HEK293T (cell line): Measurements from ENCODE around the gene C10orf95.
A peak's percentile ranks its signal among the peaks of the same experiment; 100 is the strongest.
"Not testable (repeated sequence)": the region's sequence is repeated elsewhere in the genome, so short reads cannot be mapped to it uniquely, and the experiment has no call there.

ENCODE experiments used
- CTCF ChIA-PET: fragments of 350-600 bp; formaldehyde crosslinking; extraction: SDS; loops from one replicate; lab custom pipeline; 2021; ENCODE audit warnings: antibody characterized with exemption, inconsistent platforms; lab: Yijun Ruan, JAX
- POLR2A ChIA-PET: fragments of 350-600 bp; formaldehyde crosslinking; extraction: SDS; loops from one replicate; lab custom pipeline; 2020; ENCODE audit warnings: antibody characterized with exemption, inconsistent platforms; lab: Yijun Ruan, JAX
- DNase-seq: peaks from one replicate; pipeline ENCODE4 v3.0.0; 2012; ENCODE audit warnings: mixed read lengths; ENCODE audit errors: extremely low spot score
- ARNT ChIP-seq: fragments of 450-650 bp; IDR thresholded peaks from 2 replicates; pipeline ENCODE4 v1.6.1; 2017; ENCODE audit warnings: mild to moderate bottlenecking
- BHLHE40 ChIP-seq: fragments of 450-650 bp; IDR thresholded peaks from 2 replicates; pipeline ENCODE4 v1.6.1; 2016; ENCODE audit warnings: mild to moderate bottlenecking, moderate library complexity, borderline replicate concordance
- CTBP1 ChIP-seq: fragments of 450-650 bp; IDR thresholded peaks from 2 replicates; pipeline ENCODE4 v1.6.1; 2016; ENCODE audit warnings: borderline replicate concordance
- ELF4 ChIP-seq: fragments of 450-650 bp; IDR thresholded peaks from 2 replicates; pipeline ENCODE4 v1.6.1; 2017; ENCODE audit warnings: antibody characterized with exemption
- FOXA1 ChIP-seq: fragments of 450-650 bp; IDR thresholded peaks from 2 replicates; pipeline ENCODE4 v1.6.1; 2016; ENCODE audit warnings: mild to moderate bottlenecking
- FOXK2 ChIP-seq: fragments of 450-650 bp; IDR thresholded peaks from 2 replicates; pipeline ENCODE4 v1.6.1; 2016; ENCODE audit warnings: mild to moderate bottlenecking
- FOXM1 ChIP-seq: fragments of 450-650 bp; IDR thresholded peaks from 2 replicates; pipeline ENCODE4 v1.6.1; 2017; ENCODE audit warnings: mild to moderate bottlenecking, borderline replicate concordance
- HDGF ChIP-seq: fragments of 450-650 bp; IDR thresholded peaks from 2 replicates; pipeline ENCODE4 v1.6.1; 2017; ENCODE audit warnings: antibody characterized with exemption, borderline replicate concordance
- L3MBTL2 ChIP-seq: fragments of 450-650 bp; conservative IDR thresholded peaks from 2 replicates; pipeline ENCODE4 v1.6.1; 2016; ENCODE audit warnings: mild to moderate bottlenecking
- LEF1 ChIP-seq: fragments of 450-650 bp; IDR thresholded peaks from 2 replicates; pipeline ENCODE4 v1.6.1; 2017; ENCODE audit warnings: mild to moderate bottlenecking, borderline replicate concordance
- NFRKB ChIP-seq: fragments of 450-650 bp; IDR thresholded peaks from 2 replicates; pipeline ENCODE4 v1.6.1; 2016; ENCODE audit warnings: mild to moderate bottlenecking, moderate library complexity
- SP1 ChIP-seq: fragments of 450-650 bp; IDR thresholded peaks from 2 replicates; pipeline ENCODE4 v1.6.1; 2017
- SUZ12 ChIP-seq: fragments of 450-650 bp; IDR thresholded peaks from 2 replicates; pipeline ENCODE4 v1.6.1; 2016; ENCODE audit warnings: mild to moderate bottlenecking
- TARDBP ChIP-seq: fragments of 450-650 bp; IDR thresholded peaks from 2 replicates; pipeline ENCODE4 v1.6.1; 2016
- ZNF384 ChIP-seq: fragments of 450-650 bp; IDR thresholded peaks from 2 replicates; pipeline ENCODE4 v1.6.1; 2016
- TF ChIP-seq, protein P1 (sequence below): fragments of 450-650 bp; IDR thresholded peaks from 2 replicates; pipeline ENCODE4 v1.6.1; 2016

The C10orf95 gene

DNA sequence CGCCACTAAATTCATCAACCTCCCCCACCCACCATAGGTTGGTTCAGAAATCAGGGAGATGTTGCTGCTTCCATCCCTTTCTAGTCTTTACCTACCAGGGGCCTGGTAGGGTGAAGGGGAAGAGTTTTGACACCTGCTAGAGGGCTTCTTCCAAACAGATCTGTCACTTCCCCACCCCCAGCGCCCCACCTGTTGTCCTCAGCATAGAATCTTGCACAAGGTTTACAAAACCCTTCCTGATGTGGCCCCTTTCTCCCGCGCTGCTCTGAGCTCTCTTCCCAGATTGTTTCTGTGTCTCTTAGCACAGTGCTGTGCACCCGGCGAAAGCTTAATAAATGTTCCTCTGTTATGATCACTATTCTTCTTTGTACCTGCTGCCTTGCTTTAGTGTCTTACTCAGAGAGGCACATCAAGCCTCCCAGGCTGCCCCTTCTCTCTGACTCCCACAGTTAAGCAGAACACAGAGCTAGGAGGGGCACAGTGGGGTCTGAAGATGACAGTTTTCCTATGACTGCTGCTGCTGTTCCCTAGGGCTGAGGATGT lies 11.2 kb upstream of the C10orf95 start:
- no peak for DNase-seq
- POLR2A ChIA-PET = interaction anchor here (0.6 to 4.9 kb wide), 12 partner anchors 9 to 514 kb away, joined by 3 to 101 read pairs (median 4); partner anchors contain the start of genes C10orf95, CUEDC2, FBXL15 and SUFU
- TF ChIP-seq TARDBP (no peak), L3MBTL2 (no peak), ARNT (no peak), SUZ12 (no peak), CTBP1 (no peak)
- TF ChIP-seq, protein P1, sequence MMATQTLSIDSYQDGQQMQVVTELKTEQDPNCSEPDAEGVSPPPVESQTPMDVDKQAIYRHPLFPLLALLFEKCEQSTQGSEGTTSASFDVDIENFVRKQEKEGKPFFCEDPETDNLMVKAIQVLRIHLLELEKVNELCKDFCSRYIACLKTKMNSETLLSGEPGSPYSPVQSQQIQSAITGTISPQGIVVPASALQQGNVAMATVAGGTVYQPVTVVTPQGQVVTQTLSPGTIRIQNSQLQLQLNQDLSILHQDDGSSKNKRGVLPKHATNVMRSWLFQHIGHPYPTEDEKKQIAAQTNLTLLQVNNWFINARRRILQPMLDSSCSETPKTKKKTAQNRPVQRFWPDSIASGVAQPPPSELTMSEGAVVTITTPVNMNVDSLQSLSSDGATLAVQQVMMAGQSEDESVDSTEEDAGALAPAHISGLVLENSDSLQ = no peak
- CTCF ChIA-PET = interaction anchor here (0.7 to 2.8 kb wide), 5 partner anchors 10 to 63 kb away, joined by 3 to 24 read pairs (median 3); partner anchors contain the start of gene C10orf95

DNA sequence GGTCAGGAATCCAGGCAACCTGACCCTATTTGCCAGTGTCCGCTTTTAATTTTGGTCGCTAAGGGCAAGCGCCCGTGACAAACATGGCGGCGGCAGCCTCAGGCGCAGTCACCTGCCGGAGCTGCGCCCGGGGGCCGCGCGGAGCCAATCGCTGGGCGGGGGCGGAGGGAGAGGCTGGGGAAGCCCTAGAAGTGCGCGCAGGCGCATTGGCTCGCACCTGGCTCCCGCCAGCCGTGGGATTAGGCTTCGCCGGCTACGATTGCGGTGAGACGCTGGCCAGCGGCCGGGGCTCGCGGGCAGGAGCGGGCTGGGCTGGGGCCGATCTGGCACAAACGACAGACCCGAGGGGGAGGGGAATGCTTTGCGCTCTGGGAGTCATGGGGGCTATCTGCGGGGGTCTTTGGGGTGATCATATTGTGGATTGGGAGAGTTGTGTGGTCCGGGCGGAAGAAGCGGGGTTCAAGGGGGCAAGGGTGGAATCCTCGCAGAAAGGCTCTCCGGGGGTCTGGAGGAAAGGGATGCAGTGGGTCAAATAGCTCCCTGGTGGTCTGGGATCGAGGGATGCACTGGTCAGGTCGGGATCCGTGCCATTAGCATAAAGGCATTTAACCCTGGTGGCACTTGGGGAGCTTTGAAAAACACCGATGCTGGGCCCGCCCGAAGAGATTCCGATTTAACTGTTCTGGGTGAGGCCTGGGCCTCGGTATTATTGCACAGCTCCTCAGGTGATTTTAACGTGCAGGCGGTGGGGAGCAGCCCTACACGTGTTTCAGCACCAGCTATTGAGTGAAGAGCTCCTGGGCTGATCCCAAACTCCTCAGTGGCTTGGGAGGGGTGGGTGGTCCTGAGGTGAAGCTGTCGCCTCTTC lies 10.1 kb upstream of the C10orf95 start:
- CTCF ChIA-PET = interaction anchor here (1.0 to 2.8 kb wide), 3 partner anchors 9 to 230 kb away, joined by 3 to 24 read pairs (median 3); partner anchors contain the start of gene C10orf95
- no peak for TF ChIP-seq ZNF384
- no peak for TF ChIP-seq SP1
- no peak for TF ChIP-seq FOXA1
- no peak for TF ChIP-seq ARNT
- peak; percentile 87 for TF ChIP-seq L3MBTL2
- TF ChIP-seq HDGF = no peak
- no peak for TF ChIP-seq TARDBP
- no peak for TF ChIP-seq NFRKB
- TF ChIP-seq LEF1 = no peak
- TF ChIP-seq FOXM1 = peak; percentile 11; the same call in 1 of the 2 replicates
- no peak for TF ChIP-seq CTBP1
- no peak for TF ChIP-seq ELF4
- peak; percentile 100 for DNase-seq
- POLR2A ChIA-PET = interaction anchor here (0.6 to 4.9 kb wide), 13 partner anchors 10 to 62 kb away, joined by 3 to 101 read pairs (median 4); partner anchors contain the start of genes C10orf95, CUEDC2 and FBXL15

DNA sequence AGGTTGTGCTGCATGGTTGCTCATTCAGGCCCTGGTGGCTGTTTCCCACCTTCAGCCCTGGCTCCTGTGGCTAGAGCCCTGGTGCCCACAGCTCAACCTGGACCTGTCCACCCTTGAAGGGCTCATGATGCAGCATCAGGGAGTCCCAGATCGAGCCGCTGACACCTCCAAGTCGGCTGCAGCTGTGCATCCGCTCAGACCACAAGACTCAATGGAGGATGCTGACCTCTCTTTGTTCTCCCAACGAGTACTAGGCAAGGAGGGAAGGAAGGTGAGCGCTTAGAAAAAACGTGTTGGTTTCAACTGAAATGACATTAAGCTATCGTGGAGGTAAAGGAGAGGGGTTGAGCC lies 9.5 kb upstream of the C10orf95 start:
- ChIA-PET CTCF (no interaction called here), POLR2A (interaction anchor here (0.9 to 4.9 kb wide), 5 partner anchors 10 to 40 kb away, joined by 4 to 101 read pairs (median 5); partner anchors contain the start of genes C10orf95, CUEDC2 and FBXL15)
- TF ChIP-seq HDGF (0 out of 2 replicates have a peak, but pooled peaks have one; percentile 43), TARDBP (no peak), CTBP1 (no peak), FOXK2 (no peak)
- DNase-seq = no peak

DNA sequence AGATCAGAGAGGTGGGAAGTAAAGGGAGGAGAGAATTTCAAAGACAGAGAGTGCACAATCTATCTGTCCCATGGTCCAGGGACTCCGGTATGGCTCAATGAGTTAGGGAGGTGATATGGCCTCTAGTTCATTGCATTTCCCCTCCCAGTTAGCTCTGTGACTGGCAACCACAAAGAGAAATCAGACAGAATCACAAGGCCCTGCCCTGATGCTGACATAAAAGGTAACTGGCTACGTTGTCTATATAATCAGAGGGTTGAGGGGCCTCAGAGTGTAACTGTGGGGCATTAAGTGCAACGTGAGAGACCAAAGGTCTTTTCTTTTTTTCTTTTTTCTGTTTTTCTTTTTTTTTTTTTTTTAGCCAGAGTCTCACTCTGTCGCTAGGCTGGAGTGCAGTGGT lies 7.3 kb upstream of the C10orf95 start:
- ChIA-PET POLR2A (interaction anchor here (1.3 kb wide), 1 partner anchor 27 kb away, joined by 3 read pairs; no protein-coding TSS in a partner anchor), CTCF (no interaction called here)
- TF ChIP-seq ZNF384 (no peak), ARNT (no peak), L3MBTL2 (no peak), SP1 (no peak), CTBP1 (no peak), BHLHE40 (no peak), FOXA1 (no peak), HDGF (no peak), FOXM1 (no peak), SUZ12 (no peak), NFRKB (no peak), TARDBP (no peak), LEF1 (no peak), ELF4 (no peak), FOXK2 (no peak)
- TF ChIP-seq, protein P1 = no peak
- no peak for DNase-seq

DNA sequence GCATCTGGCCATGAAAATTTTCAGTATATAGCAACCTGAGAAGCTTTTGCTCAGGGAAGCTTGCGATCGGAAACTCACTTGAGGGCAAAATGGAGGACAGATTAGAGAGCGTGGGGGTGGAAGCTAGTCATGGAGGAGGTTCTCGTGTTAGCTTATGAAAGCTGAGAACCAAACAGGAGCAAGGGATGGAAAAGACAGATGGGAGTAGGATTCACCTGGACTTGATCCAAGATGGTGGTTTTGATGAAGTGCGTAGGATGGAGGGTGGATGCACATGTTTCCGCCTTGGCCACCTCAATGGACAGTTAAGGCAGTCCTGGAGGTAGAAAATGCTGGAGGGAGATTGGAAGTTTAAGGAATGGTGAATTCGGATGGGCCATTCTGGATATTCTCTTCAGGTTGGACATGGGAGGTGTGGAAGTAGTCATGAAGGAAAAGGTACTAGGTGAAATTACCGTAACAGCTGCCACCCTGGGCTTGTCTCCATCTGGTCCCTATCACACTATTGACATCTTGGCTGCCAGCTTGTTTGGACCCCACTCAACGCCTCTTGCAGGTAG lies 6.3 kb upstream of the C10orf95 start:
- no peak for TF ChIP-seq TARDBP
- TF ChIP-seq ARNT = no peak
- TF ChIP-seq FOXM1 = no peak
- no peak for TF ChIP-seq CTBP1
- TF ChIP-seq SUZ12 = no peak
- DNase-seq = no peak
- CTCF ChIA-PET = no interaction called here
- POLR2A ChIA-PET = interaction anchor here (1.3 kb wide), 1 partner anchor 26 kb away, joined by 3 read pairs; no protein-coding TSS in a partner anchor

DNA sequence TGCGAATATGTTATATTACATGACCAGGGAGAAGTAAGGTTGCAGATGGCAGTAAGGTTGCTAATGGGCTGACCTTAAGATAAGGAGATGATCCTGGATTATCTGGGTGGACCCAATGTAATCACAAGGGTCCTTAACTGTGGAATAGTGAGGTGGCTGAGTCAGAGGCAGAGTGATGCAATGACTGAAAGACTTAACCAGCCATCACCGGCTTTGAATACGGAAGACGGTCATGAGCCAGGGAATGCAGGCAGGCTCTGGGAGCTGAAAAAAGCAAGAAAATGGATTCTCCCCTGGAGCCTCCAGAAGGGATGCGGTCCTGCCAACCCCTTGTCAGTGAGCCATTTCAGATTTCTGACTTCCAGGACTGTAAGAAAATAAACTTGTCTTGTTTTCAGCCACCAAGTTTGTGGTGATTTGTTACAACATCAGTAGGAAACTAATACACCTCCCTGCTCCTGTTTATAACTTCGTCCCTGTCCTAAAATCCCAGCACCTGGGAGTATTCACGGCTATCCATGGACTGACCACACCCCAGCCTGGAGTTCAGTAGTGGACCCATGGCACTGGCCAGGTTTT lies 4.6 kb upstream of the C10orf95 start:
- POLR2A ChIA-PET = interaction anchor here (0.9 kb wide), 1 partner anchor 35 kb away, joined by 3 read pairs; the partner anchor contains the start of gene FBXL15
- DNase-seq = no peak
- CTCF ChIA-PET = no interaction called here
- TF ChIP-seq ZNF384 (no peak), L3MBTL2 (no peak), SP1 (no peak), NFRKB (no peak), FOXM1 (no peak), FOXA1 (no peak), ELF4 (no peak), SUZ12 (no peak), TARDBP (no peak), LEF1 (no peak), BHLHE40 (no peak), ARNT (no peak), HDGF (no peak), FOXK2 (no peak), CTBP1 (no peak)
- TF ChIP-seq, protein P1 = no peak

DNA sequence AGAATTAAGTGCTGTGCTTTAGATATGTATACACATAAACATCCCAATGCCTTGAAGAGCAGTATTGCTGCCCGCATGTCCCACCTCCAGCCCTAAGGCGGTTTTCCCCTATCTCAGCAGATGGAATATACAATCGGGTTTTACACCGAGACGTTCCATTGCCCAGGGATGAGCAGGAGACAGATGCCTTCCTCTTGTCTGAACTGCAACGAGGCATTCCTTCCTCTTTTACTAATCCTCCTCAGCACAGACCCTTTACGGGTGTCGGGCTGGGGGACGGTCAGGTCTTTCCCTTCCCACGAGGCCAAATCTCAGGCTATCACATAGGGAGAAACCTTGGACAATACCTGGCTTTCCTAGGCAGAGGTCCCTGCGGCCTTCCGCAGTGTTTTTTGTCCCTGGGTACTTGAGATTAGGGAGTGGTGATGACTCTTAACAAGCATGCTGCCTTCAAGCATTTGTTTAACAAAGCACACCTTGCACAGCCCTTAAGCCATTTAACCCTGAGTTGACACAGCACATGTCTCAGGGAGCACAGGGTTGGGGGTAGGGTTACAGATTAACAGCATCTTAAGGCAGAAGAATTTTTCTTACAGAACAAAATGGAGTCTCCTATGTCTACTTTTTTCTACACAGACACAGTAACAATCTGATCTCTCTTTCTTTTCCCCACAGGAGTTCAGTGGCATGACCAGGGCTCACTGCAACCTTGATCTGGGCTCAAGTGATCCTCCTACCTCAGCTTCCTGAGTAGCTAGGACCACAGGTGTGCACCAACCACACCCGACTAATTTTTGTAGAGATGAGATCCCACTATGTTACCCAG lies 3.5 kb upstream of the C10orf95 start:
- DNase-seq, CTCF ChIA-PET: not testable (repeated sequence)
- POLR2A ChIA-PET = interaction anchor here (0.9 kb wide), 1 partner anchor 34 kb away, joined by 3 read pairs; the partner anchor contains the start of gene FBXL15
